Tibial nerve (tissue), 4 donors: ENCODE data around the gene RAN.

Experiments
- EP300 ChIP-seq, 2 donors: sonication (generic); formaldehyde crosslinking; IDR thresholded peaks; one replicate each; pipeline ENCODE4 v1.6.1; 2017; ENCODE audit warnings: antibody characterized with exemption in 2 of 2, mild to moderate bottlenecking in 1 of 2
- TF ChIP-seq, protein P1 (sequence below), 5 experiments: fragments of 200-600 bp in 3 of 5; fragments of 450-650 bp in 2 of 5; sonication (generic) in 3 of 5; IDR thresholded peaks; one replicate each; pipeline ENCODE4 v1.5.1; 2016 to 2019; ENCODE audit warnings: antibody characterized with exemption in 5 of 5, mild to moderate bottlenecking in 3 of 5, moderate library complexity in 2 of 5

DNA sequence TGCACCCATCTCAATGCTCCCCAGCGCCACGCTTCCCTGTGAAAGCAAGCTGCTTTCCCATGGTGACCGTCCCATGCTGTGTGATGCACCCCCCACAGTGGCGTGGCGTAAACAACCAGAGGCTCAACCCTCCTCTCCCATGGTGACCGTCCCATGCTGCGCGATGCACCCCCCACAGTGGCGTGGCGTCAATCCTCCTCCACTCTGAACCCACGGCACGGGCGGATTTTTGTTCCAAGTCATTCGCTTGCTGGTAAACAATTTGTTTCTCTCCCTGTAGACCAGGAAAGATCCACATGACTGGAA is 41.7 kb upstream of the RAN start:
- TF ChIP-seq, protein P1, sequence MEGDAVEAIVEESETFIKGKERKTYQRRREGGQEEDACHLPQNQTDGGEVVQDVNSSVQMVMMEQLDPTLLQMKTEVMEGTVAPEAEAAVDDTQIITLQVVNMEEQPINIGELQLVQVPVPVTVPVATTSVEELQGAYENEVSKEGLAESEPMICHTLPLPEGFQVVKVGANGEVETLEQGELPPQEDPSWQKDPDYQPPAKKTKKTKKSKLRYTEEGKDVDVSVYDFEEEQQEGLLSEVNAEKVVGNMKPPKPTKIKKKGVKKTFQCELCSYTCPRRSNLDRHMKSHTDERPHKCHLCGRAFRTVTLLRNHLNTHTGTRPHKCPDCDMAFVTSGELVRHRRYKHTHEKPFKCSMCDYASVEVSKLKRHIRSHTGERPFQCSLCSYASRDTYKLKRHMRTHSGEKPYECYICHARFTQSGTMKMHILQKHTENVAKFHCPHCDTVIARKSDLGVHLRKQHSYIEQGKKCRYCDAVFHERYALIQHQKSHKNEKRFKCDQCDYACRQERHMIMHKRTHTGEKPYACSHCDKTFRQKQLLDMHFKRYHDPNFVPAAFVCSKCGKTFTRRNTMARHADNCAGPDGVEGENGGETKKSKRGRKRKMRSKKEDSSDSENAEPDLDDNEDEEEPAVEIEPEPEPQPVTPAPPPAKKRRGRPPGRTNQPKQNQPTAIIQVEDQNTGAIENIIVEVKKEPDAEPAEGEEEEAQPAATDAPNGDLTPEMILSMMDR (IDR thresholded peaks at IDR 0.05) = no peak
- no peak for TF ChIP-seq EP300 (IDR thresholded peaks at IDR 0.05)
